HEK293T (cell line): Measurements from ENCODE around the gene NFATC1.

ENCODE experiments used
- BHLHE40 ChIP-seq: fragments of 450-650 bp; IDR thresholded peaks from 2 replicates; pipeline ENCODE4 v1.6.1; 2016; ENCODE audit warnings: mild to moderate bottlenecking, moderate library complexity, borderline replicate concordance
- ELF4 ChIP-seq: fragments of 450-650 bp; IDR thresholded peaks from 2 replicates; pipeline ENCODE4 v1.6.1; 2017; ENCODE audit warnings: antibody characterized with exemption
- NFRKB ChIP-seq: fragments of 450-650 bp; IDR thresholded peaks from 2 replicates; pipeline ENCODE4 v1.6.1; 2016; ENCODE audit warnings: mild to moderate bottlenecking, moderate library complexity
- PKNOX1 ChIP-seq: fragments of 450-650 bp; IDR thresholded peaks from 2 replicates; pipeline ENCODE4 v1.6.1; 2016
- TARDBP ChIP-seq: fragments of 450-650 bp; IDR thresholded peaks from 2 replicates; pipeline ENCODE4 v1.6.1; 2016

GRCh38 chr18:79367989-79368388, 27.7 kb upstream of the NFATC1 start:
- TF ChIP-seq NFRKB = no peak
- no peak for TF ChIP-seq ELF4
- TF ChIP-seq PKNOX1 = no peak
- no peak for TF ChIP-seq BHLHE40
- TF ChIP-seq TARDBP = no peak
